ENCODE measurements around the gene S100B. TPM values are rescaled to one million over a fixed set of nuclear protein-coding genes. Genes with fewer than 3 reads are reported as not detected.
A peak's percentile ranks its signal among the peaks of the same experiment; 100 is the strongest.

S100B gene
- total and polyA plus RNA-seq, 2 of the 13 experiments (the other 11 are each of a cell fraction or from before 2014, with no cell fraction given): not detected

GRCh38 chr21:46635324-46636180 lies 30.7 kb upstream of the S100B start, which contains the start of gene PRMT2 (continued):
- TF ChIP-seq ZNF33B (CRISPR knock-in tag; IDR thresholded peaks at IDR 0.05) (no peak; the same call in 1 of the 2 replicates), ZNF552 (CRISPR knock-in tag; IDR thresholded peaks at IDR 0.05; ENCODE audit: borderline replicate concordance) (peak; percentile 52; the same call in 1 of the 2 replicates), RERE (CRISPR knock-in tag; IDR thresholded peaks at IDR 0.05; ENCODE audit: low read depth) (no peak), BCL6 (CRISPR knock-in tag; IDR thresholded peaks at IDR 0.05) (peak; percentile 38), STAT6 (CRISPR knock-in tag; IDR thresholded peaks at IDR 0.05; ENCODE audit: borderline replicate concordance) (no peak; the same call in 1 of the 2 replicates), RBAK (CRISPR knock-in tag; IDR thresholded peaks at IDR 0.05) (0 out of 2 replicates have a peak, but pooled peaks have one; percentile 20), CBX5 (CRISPR knock-in tag; IDR thresholded peaks at IDR 0.05; ENCODE audit: borderline replicate concordance) (0 out of 2 replicates have a peak, but pooled peaks have one; percentile 9), HNF4G (IDR thresholded peaks at IDR 0.05; ENCODE audit: borderline replicate concordance, low read depth, low read length) (no peak), HNF4G (CRISPR knock-in tag; IDR thresholded peaks at IDR 0.05; ENCODE audit: borderline replicate concordance, low read depth) (peak; percentile 47; the same call in 1 of the 2 replicates), ZNF841 (CRISPR knock-in tag; IDR thresholded peaks at IDR 0.05; ENCODE audit: borderline replicate concordance) (no peak), PHF8 (CRISPR knock-in tag; IDR thresholded peaks at IDR 0.05) (peak; percentile 93), AHDC1 (CRISPR knock-in tag; IDR thresholded peaks at IDR 0.05; ENCODE audit: borderline replicate concordance) (no peak)
- TF ChIP-seq, protein P1, sequence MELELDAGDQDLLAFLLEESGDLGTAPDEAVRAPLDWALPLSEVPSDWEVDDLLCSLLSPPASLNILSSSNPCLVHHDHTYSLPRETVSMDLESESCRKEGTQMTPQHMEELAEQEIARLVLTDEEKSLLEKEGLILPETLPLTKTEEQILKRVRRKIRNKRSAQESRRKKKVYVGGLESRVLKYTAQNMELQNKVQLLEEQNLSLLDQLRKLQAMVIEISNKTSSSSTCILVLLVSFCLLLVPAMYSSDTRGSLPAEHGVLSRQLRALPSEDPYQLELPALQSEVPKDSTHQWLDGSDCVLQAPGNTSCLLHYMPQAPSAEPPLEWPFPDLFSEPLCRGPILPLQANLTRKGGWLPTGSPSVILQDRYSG (CRISPR knock-in tag; IDR thresholded peaks at IDR 0.05): no peak

All from HepG2 (cell line).